CD14-positive monocyte (primary cell): ENCODE results near the gene JADE3. TPM values are rescaled to one million over a fixed set of nuclear protein-coding genes. Genes with fewer than 3 reads are reported as not detected.

Source experiments
- DNase-seq, 3 donors: peaks; one replicate each; pipeline ENCODE4 v3.0.0-alpha.2; 2011 to 2022
- H2AFZ ChIP-seq: 2 replicates; pipeline ENCODE4 v1.6.0; 2012; ENCODE audit warnings: mild to moderate bottlenecking, low read depth, low read length, inconsistent platforms; ENCODE audit not compliant: insufficient read depth, poor library complexity, severe bottlenecking
- H3K27ac ChIP-seq, 2 donors: 1 replicate in 1 of 2; 2 replicates in 1 of 2; pipeline ENCODE4 v1.5.1; 2012 to 2013; ENCODE audit warnings: low read length in 2 of 2, control low read depth in 1 of 2, inconsistent platforms in 1 of 2, low read depth in 1 of 2, mild to moderate bottlenecking in 1 of 2
- H3K27me3 ChIP-seq, 2 donors: one replicate each; pipeline versions ENCODE4 v1.6.0 to v1.6.1; 2011 to 2013; ENCODE audit warnings: low read length in 2 of 2; ENCODE audit not compliant: control insufficient read depth in 2 of 2, insufficient read depth in 2 of 2
- H3K36me3 ChIP-seq, 2 donors: replicated peaks in 1 of 2; 1 replicate in 1 of 2; 2 replicates in 1 of 2; pipeline versions ENCODE4 v1.5.1 to v1.6.1; 2012 to 2013; ENCODE audit warnings: low read length in 2 of 2, control low read depth in 1 of 2, inconsistent platforms in 1 of 2, mild to moderate bottlenecking in 1 of 2; ENCODE audit not compliant: insufficient read depth in 2 of 2, control insufficient read depth in 1 of 2
- H3K4me1 ChIP-seq, 2 donors: 1 replicate in 1 of 2; 2 replicates in 1 of 2; pipeline versions ENCODE4 v1.5.1 to v1.6.1; 2012 to 2013; ENCODE audit warnings: low read length in 2 of 2, control low read depth in 1 of 2, inconsistent platforms in 1 of 2, mild to moderate bottlenecking in 1 of 2, moderate library complexity in 1 of 2; ENCODE audit not compliant: insufficient read depth in 2 of 2, control insufficient read depth in 1 of 2
- H3K4me2 ChIP-seq: replicated peaks from 2 replicates; pipeline ENCODE3; 2012; ENCODE audit warnings: low read length, moderate library complexity, mild to moderate bottlenecking; ENCODE audit not compliant: poor library complexity, severe bottlenecking; ENCODE audit errors: extremely low read depth
- H3K4me3 ChIP-seq, 3 experiments: fragments of 200-600 bp in 1 of 3; sonication (generic) in 1 of 3; replicated peaks in 1 of 3; 1 replicate in 2 of 3; 2 replicates in 1 of 3; pipeline ENCODE4 v1.5.1; 2011 to 2013; ENCODE audit warnings: low read length in 3 of 3, mild to moderate bottlenecking in 3 of 3, control low read depth in 2 of 3, low read depth in 2 of 3, inconsistent platforms in 1 of 3, moderate library complexity in 1 of 3
- H3K79me2 ChIP-seq: 2 replicates; pipeline ENCODE4 v1.6.0; 2012; ENCODE audit warnings: mild to moderate bottlenecking, control low read depth, inconsistent platforms, low read length, moderate library complexity; ENCODE audit not compliant: insufficient read depth
- H3K9ac ChIP-seq: 2 replicates; pipeline ENCODE4 v1.6.0; 2017; ENCODE audit warnings: low read length, mild to moderate bottlenecking; ENCODE audit not compliant: insufficient read depth, poor library complexity, severe bottlenecking
- H3K9me3 ChIP-seq, 2 donors: replicated peaks in 1 of 2; 1 replicate in 1 of 2; 2 replicates in 1 of 2; pipeline versions ENCODE4 v1.5.1 to v1.6.1; 2012 to 2013; ENCODE audit warnings: low read length in 2 of 2, control low read depth in 1 of 2; ENCODE audit not compliant: control insufficient read depth in 1 of 2, insufficient read depth in 1 of 2
- H4K20me1 ChIP-seq: 2 replicates; pipeline ENCODE4 v1.6.0; 2012; ENCODE audit warnings: mild to moderate bottlenecking, low read length, control low read depth, moderate library complexity; ENCODE audit not compliant: insufficient read depth
- H3K27ac Mint-ChIP-seq, 7 donors: one replicate each; pipeline ENCODE4 v1.8.0; 2020; ENCODE audit warnings: mild to moderate bottlenecking in 7 of 7, mixed read lengths in 7 of 7, moderate library complexity in 6 of 7, inconsistent platforms in 2 of 7
- H3K27me3 Mint-ChIP-seq, 3 donors: one replicate each; pipeline ENCODE4 v1.8.0; 2021 to 2022; ENCODE audit warnings: low read depth in 3 of 3, mild to moderate bottlenecking in 3 of 3, mixed read lengths in 3 of 3, moderate library complexity in 3 of 3, inconsistent platforms in 1 of 3
- H3K36me3 Mint-ChIP-seq, 2 donors: one replicate each; pipeline ENCODE4 v1.8.0; 2020; ENCODE audit warnings: mixed read lengths in 2 of 2, inconsistent platforms in 1 of 2, mild to moderate bottlenecking in 1 of 2
- H3K4me1 Mint-ChIP-seq: one replicate; pipeline ENCODE4 v1.8.0; 2020; ENCODE audit warnings: mild to moderate bottlenecking, mixed read lengths
- H3K4me3 Mint-ChIP-seq, 2 donors: one replicate each; pipeline ENCODE4 v1.8.0; 2020; ENCODE audit warnings: mild to moderate bottlenecking in 2 of 2, mixed read lengths in 2 of 2, moderate library complexity in 1 of 2
- H3K9me3 Mint-ChIP-seq, 7 donors: one replicate each; pipeline ENCODE4 v1.8.0; 2020 to 2022; ENCODE audit warnings: mixed read lengths in 7 of 7, mild to moderate bottlenecking in 6 of 7, moderate library complexity in 6 of 7, inconsistent platforms in 2 of 7
- WGBS: methylation state at CpG from one replicate; pipeline ENCODE4 v1.1.5; 2013; ENCODE audit warnings: missing lambda C conversion rate; ENCODE audit not compliant: insufficient coverage; 5-methylcytosine and 5-hydroxymethylcytosine counted together
- intact Hi-C, 2 donors: fragments of 100-400 bp; cut with micrococcal nuclease; formaldehyde crosslinking; loops; one replicate each; pipeline versions ENCODE4 v1.15.0 to v1.15.1; 2023
- polyA plus RNA-seq, 3 donors: library from polyadenylated mRNA; depleted of rRNA in 1 of 3; unstranded in 2 of 3; stranded (reverse) in 1 of 3; fragments of 300-500 nt in 2 of 3; fragments of >200 nt in 1 of 3; fragmentation: Illumina TruSeq in 2 of 3; gene quantifications; 1 replicate in 2 of 3; 2 replicates in 1 of 3; pipeline ENCODE4 v1.2.3, GENCODE V29; 2012 to 2021
- TF ChIP-seq, protein P1 (sequence below): fragments of 200-600 bp; IDR thresholded peaks from one replicate; pipeline ENCODE4 v1.8.0; 2022; ENCODE audit warnings: antibody characterized with exemption, mild to moderate bottlenecking

Gene JADE3
- polyA plus RNA-seq, 3 donors = 0.03 to 0.43 (median 0.19) TPM

- peaks cover 8 to 31% of the 10 kb centered on the region in 2 donors for H3K36me3 ChIP-seq
- no peak for DNase-seq
- no peaks in the 10 kb centered on the region for H3K9me3 ChIP-seq
- no peak overlapping the region for H3K9ac ChIP-seq
- intact Hi-C loops = no loop called here
- H3K27ac ChIP-seq = no peak overlapping the region
- H3K27ac Mint-ChIP-seq = peak overlapping the region in 5 of 7 donors; percentile 3 to 51 (median 40)
- TF ChIP-seq, protein P1, sequence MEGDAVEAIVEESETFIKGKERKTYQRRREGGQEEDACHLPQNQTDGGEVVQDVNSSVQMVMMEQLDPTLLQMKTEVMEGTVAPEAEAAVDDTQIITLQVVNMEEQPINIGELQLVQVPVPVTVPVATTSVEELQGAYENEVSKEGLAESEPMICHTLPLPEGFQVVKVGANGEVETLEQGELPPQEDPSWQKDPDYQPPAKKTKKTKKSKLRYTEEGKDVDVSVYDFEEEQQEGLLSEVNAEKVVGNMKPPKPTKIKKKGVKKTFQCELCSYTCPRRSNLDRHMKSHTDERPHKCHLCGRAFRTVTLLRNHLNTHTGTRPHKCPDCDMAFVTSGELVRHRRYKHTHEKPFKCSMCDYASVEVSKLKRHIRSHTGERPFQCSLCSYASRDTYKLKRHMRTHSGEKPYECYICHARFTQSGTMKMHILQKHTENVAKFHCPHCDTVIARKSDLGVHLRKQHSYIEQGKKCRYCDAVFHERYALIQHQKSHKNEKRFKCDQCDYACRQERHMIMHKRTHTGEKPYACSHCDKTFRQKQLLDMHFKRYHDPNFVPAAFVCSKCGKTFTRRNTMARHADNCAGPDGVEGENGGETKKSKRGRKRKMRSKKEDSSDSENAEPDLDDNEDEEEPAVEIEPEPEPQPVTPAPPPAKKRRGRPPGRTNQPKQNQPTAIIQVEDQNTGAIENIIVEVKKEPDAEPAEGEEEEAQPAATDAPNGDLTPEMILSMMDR = no peak
- peaks cover 86% of the 10 kb centered on the region for H4K20me1 ChIP-seq
- H3K4me3 Mint-ChIP-seq = no peak overlapping the region
- H3K79me2 ChIP-seq = peaks cover 90% of the 10 kb centered on the region
- no peaks in the 10 kb centered on the region for H3K27me3 ChIP-seq
- H3K36me3 Mint-ChIP-seq = peaks cover 34 to 52% of the 10 kb centered on the region in 2 donors
- H3K9me3 Mint-ChIP-seq = peaks cover 0 to 5% (median 0%) of the 10 kb centered on the region in 7 donors
- peaks cover 5 to 8% of the 10 kb centered on the region in 2 donors for H3K4me1 ChIP-seq
- H3K4me3 ChIP-seq = no peak overlapping the region
- peaks cover 0 to 15% (median 0%) of the 10 kb centered on the region in 3 donors for H3K27me3 Mint-ChIP-seq
- peaks cover 13% of the 10 kb centered on the region for H3K4me1 Mint-ChIP-seq
- no peak overlapping the region for H3K4me2 ChIP-seq
- no peak overlapping the region for H2AFZ ChIP-seq
These were observed 45.5 kb upstream of the JADE3 start for GRCh38 chrX:46866726-46867125.

DNA sequence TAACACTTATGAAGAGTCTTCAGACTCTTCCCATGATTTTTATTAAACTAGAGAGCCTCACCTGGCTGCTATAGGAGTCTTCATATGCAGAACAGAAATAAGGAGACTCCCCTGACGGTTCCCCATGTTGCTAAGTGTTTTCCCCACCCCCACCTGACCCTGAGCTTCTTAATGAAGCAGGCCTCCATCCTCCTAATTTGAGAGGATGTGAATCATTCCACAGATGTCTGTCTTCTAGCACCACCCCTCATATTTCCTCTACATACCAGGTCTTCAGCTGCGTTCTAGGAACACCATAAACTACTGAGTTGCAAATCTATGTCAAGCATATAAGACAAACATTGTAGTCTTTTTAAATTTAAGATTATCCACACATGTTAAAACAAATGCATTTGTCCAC is 38.5 kb upstream of the JADE3 start:
- peaks cover 87% of the 10 kb centered on the region for H4K20me1 ChIP-seq
- H3K4me3 Mint-ChIP-seq = no peak overlapping the region

More for the DNA sequence above, 38.5 kb upstream of the JADE3 start:
- peak overlapping the region in 1 of 7 donors; percentile 6 for H3K27ac Mint-ChIP-seq
- peak overlapping the region in 1 of 2 donors; percentile 20 for H3K27ac ChIP-seq
- no peak overlapping the region for H3K9ac ChIP-seq
- DNase-seq = peak in 1 of 3 donors; percentile 3
- peaks cover 89% of the 10 kb centered on the region for H3K79me2 ChIP-seq
- TF ChIP-seq, protein P1 = no peak
- H3K36me3 ChIP-seq = peaks cover 4 to 26% of the 10 kb centered on the region in 2 donors
- no peaks in the 10 kb centered on the region for H3K4me1 ChIP-seq
- H3K36me3 Mint-ChIP-seq = peaks cover 10 to 32% of the 10 kb centered on the region in 2 donors
- WGBS = no CpG with 5 or more reads among the region's 2 CpGs
- peaks cover 6% of the 10 kb centered on the region for H3K4me1 Mint-ChIP-seq
- no peaks in the 10 kb centered on the region for H3K9me3 ChIP-seq
- H3K4me3 ChIP-seq = no peak overlapping the region
- H2AFZ ChIP-seq = no peak overlapping the region
- no peaks in the 10 kb centered on the region for H3K9me3 Mint-ChIP-seq
- intact Hi-C loops = no loop called here
- H3K27me3 Mint-ChIP-seq = peaks cover 0 to 5% (median 0%) of the 10 kb centered on the region in 3 donors
- no peaks in the 10 kb centered on the region for H3K27me3 ChIP-seq
- H3K4me2 ChIP-seq = no peak overlapping the region
